Adrenal gland (tissue), 5 donors: ENCODE data around the gene PSKH1.

ENCODE experiments used
- POLR2A ChIP-seq, 2 donors: fragments of 450-650 bp; IDR thresholded peaks; one replicate each; pipeline ENCODE4 v1.6.1; 2017; ENCODE audit warnings: antibody characterized with exemption in 2 of 2, mild to moderate bottlenecking in 2 of 2, moderate library complexity in 1 of 2
- TF ChIP-seq, protein P1 (sequence below), 6 experiments: fragments of 450-650 bp in 4 of 6; fragments of 200-600 bp in 2 of 6; sonication (generic) in 1 of 6; IDR thresholded peaks; 1 replicate in 5 of 6; 2 replicates in 1 of 6; pipeline versions ENCODE4 v1.5.1 to v1.8.0; 2016 to 2021; ENCODE audit warnings: antibody characterized with exemption in 6 of 6, mild to moderate bottlenecking in 2 of 6, moderate library complexity in 1 of 6
- donor health status: DM: no; HTN: no; CAD: no.

DNA sequence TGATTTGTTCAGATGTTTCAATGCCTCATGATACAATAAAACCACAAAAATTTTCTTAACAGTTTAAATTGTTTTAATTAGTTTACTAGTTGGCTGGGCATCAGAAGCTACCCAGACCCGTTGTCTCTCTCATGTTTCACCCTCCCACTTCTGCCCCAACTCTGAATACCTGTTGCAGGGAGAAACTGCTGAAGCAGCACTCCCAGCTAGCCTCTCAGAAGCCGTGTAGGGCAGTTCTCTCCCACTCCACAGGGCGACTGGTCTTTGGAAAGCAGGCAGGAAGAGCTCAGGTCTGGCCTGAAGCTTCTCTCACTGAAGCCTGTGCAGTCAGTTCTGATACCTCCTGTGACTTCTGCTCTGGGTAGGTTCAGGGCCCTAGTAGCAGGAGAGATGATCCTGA lies 21.8 kb upstream of the PSKH1 start:
- TF ChIP-seq, protein P1, sequence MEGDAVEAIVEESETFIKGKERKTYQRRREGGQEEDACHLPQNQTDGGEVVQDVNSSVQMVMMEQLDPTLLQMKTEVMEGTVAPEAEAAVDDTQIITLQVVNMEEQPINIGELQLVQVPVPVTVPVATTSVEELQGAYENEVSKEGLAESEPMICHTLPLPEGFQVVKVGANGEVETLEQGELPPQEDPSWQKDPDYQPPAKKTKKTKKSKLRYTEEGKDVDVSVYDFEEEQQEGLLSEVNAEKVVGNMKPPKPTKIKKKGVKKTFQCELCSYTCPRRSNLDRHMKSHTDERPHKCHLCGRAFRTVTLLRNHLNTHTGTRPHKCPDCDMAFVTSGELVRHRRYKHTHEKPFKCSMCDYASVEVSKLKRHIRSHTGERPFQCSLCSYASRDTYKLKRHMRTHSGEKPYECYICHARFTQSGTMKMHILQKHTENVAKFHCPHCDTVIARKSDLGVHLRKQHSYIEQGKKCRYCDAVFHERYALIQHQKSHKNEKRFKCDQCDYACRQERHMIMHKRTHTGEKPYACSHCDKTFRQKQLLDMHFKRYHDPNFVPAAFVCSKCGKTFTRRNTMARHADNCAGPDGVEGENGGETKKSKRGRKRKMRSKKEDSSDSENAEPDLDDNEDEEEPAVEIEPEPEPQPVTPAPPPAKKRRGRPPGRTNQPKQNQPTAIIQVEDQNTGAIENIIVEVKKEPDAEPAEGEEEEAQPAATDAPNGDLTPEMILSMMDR (IDR thresholded peaks at IDR 0.05), result no peak
- TF ChIP-seq POLR2A (IDR thresholded peaks at IDR 0.05), result no peak
